Choroid plexus epithelial cell (primary cell): ENCODE measurements around the gene CDC5L.

Experiments used
- DNase-seq: peaks from one replicate; pipeline ENCODE4 v3.0.0-alpha.2; 2010; ENCODE audit warnings: low read depth
- H3K4me3 ChIP-seq: 2 replicates; pipeline ENCODE4 v1.5.1; 2011; ENCODE audit warnings: low read depth, mild to moderate bottlenecking, control low read depth, low read length, moderate library complexity
- TF ChIP-seq, protein P1 (sequence below): conservative IDR thresholded peaks from 2 replicates; pipeline ENCODE4 v1.5.1; 2011; ENCODE audit warnings: low read depth, mild to moderate bottlenecking, control low read depth, inconsistent platforms, low read length, moderate library complexity

Gene CDC5L

GRCh38 chr6:44487002-44487401 is 99.5 kb downstream of the CDC5L start:
- TF ChIP-seq, protein P1, sequence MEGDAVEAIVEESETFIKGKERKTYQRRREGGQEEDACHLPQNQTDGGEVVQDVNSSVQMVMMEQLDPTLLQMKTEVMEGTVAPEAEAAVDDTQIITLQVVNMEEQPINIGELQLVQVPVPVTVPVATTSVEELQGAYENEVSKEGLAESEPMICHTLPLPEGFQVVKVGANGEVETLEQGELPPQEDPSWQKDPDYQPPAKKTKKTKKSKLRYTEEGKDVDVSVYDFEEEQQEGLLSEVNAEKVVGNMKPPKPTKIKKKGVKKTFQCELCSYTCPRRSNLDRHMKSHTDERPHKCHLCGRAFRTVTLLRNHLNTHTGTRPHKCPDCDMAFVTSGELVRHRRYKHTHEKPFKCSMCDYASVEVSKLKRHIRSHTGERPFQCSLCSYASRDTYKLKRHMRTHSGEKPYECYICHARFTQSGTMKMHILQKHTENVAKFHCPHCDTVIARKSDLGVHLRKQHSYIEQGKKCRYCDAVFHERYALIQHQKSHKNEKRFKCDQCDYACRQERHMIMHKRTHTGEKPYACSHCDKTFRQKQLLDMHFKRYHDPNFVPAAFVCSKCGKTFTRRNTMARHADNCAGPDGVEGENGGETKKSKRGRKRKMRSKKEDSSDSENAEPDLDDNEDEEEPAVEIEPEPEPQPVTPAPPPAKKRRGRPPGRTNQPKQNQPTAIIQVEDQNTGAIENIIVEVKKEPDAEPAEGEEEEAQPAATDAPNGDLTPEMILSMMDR, result no peak
- DNase-seq, result no peak
- H3K4me3 ChIP-seq, result no peak overlapping the region

- H3K4me3 ChIP-seq, result no peak overlapping the region
- no peak for DNase-seq
- TF ChIP-seq, protein P1, result no peak
Observed at GRCh38 chr6:44487586-44487985, 100.1 kb downstream of the CDC5L start.

GRCh38 chr6:44489910-44490604 is 102.6 kb downstream of the CDC5L start:
- TF ChIP-seq, protein P1, result no peak
- peak; percentile 97 for DNase-seq
- no peak overlapping the region for H3K4me3 ChIP-seq

DNA sequence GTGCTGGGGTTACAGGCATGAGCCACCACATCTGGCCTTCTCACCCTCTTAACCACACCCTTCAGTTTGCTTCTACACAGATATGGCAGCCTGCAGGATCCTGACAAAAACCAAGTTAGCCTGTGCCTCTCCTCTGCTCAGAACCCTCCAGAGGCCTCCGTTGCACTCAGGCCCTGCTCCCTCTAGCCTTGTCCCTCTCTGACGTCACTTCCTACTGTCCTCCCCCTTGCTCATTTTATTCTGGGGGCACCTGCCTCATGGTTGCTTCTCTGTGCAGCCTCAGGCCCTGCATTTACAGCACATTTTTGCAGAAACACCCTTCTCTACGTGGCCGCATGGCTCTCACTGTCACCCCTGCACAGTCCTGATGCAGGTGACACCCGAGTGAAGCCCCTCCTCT is 105.6 kb downstream of the CDC5L start:
- TF ChIP-seq, protein P1, result no peak
- DNase-seq, result no peak
- no peak overlapping the region for H3K4me3 ChIP-seq

GRCh38 chr6:44493593-44493992 is 106.1 kb downstream of the CDC5L start:
- DNase-seq, result no peak
- TF ChIP-seq, protein P1, result no peak
- H3K4me3 ChIP-seq, result no peak overlapping the region

DNA sequence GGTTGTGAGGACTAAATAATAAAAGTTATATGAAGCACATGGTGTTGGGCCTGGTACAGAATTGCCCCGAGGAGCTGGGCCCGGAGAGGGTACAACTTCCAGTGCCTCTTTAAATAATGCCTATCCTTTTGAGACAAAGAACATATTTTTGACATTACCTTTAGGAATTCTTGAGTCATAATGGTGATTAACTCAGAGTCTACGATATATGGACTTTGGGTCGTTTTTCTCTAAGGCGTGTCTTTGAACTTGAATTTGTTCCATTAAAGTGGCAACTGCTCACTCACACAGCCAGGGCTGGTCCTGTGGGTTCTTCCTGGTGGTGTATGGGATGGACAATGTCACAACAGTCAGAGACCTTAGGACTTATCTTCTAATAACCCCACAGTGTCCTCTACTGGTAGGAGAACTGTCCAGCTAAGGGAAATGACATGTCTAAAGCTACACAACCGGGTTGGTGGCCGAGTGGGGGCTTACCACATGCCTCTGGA is 106.5 kb downstream of the CDC5L start:
- no peak overlapping the region for H3K4me3 ChIP-seq
- DNase-seq, result peak; percentile 46
- TF ChIP-seq, protein P1, result peak; percentile 43
